ENCODE measurements around the gene RPUSD4.

The RPUSD4 gene

GRCh38 chr11:126154691-126155090 is 56.8 kb downstream of the RPUSD4 start:
- no peak for DNase-seq

GRCh38 chr11:126153972-126154371 is 57.5 kb downstream of the RPUSD4 start:
- DNase-seq, result no peak

- DNase-seq, result no peak
Measured at GRCh38 chr11:126153006-126153405, 58.4 kb downstream of the RPUSD4 start.

- no peak for DNase-seq
Measured at GRCh38 chr11:126152586-126152985, 58.9 kb downstream of the RPUSD4 start.

GRCh38 chr11:126152152-126152551 is 59.3 kb downstream of the RPUSD4 start:
- no peak for DNase-seq

All from NCI-H187 treated with DMSO at 0.1 percent for 48 hours (cell line).